GM12878 (cell line): ENCODE measurements around the gene MRPL22. TPM values are rescaled to one million over a fixed set of nuclear protein-coding genes. Genes with fewer than 3 reads are reported as not detected.
A peak's percentile ranks its signal among the peaks of the same experiment; 100 is the strongest.

ENCODE experiments used
- ATAC-seq: fragments of 200-7000 bp; cut with Tn5 transposase; 3 replicates; pipeline ENCODE4 v1.9.1; 2020; ENCODE audit warnings: mild to moderate bottlenecking, moderate library complexity
- BruUV-seq: library from RNA; stranded (reverse); fragments of 400-500 nt; replicated peaks from 2 replicates; lab custom pipeline; 2021; lab: Mats Ljungman, UMichigan
- CTCF ChIA-PET: fragments of 300-600 bp; sonication (Branson Sonifier 250); formaldehyde crosslinking; extraction: SDS; loops from one replicate; lab custom pipeline; 2021; ENCODE audit warnings: inconsistent platforms; lab: Yijun Ruan, JAX
- POLR2A ChIA-PET: fragments of 350-600 bp; formaldehyde crosslinking; extraction: SDS; loops from one replicate; lab custom pipeline; 2021; ENCODE audit warnings: inconsistent platforms; lab: Charles Lee
- RAD21 ChIA-PET: fragments of 300-600 bp; sonication (Branson Sonifier 250); formaldehyde crosslinking; loops from one replicate; lab custom pipeline; 2023; ENCODE audit warnings: antibody characterized with exemption; ENCODE audit not compliant: unreplicated experiment; lab: Charles Lee
- SMC1A ChIA-PET: fragments of 300-600 bp; sonication (Branson Sonifier 250); formaldehyde crosslinking; loops from one replicate; lab custom pipeline; 2023; ENCODE audit not compliant: unreplicated experiment, uncharacterized antibody; lab: Charles Lee
- DNase-seq: peaks from one replicate; pipeline ENCODE4 v3.0.0-alpha.2; 2011; ENCODE audit warnings: low read depth, low spot score
- FAIRE-seq: peaks from 3 replicates; lab custom pipeline; 2011; peaks lifted over from hg19 to GRCh38; lab: Jason Lieb, UNC
- H2AFZ ChIP-seq: 2 replicates; pipeline ENCODE4 v1.6.0; 2011; ENCODE audit warnings: low read depth, low read length, control low read depth; ENCODE audit not compliant: control insufficient read depth
- H3K27ac ChIP-seq: 2 replicates; pipeline ENCODE4 v1.5.1; 2011; ENCODE audit warnings: control low read depth; ENCODE audit not compliant: control insufficient read depth, insufficient read depth
- H3K27me3 ChIP-seq, 2 experiments: replicated peaks in 1 of 2; 2 replicates each; pipeline versions ENCODE4 v1.6.0 to v1.6.1; 2011; ENCODE audit warnings: low read length in 1 of 2; ENCODE audit not compliant: control insufficient read depth in 2 of 2, insufficient read depth in 2 of 2
- H3K36me3 ChIP-seq, 2 experiments: 2 replicates each; pipeline ENCODE4 v1.5.1; 2011; ENCODE audit warnings: low read length in 1 of 2; ENCODE audit not compliant: control insufficient read depth in 2 of 2, insufficient read depth in 2 of 2
- H3K4me1 ChIP-seq: 2 replicates; pipeline ENCODE4 v1.6.1; 2011; ENCODE audit warnings: mild to moderate bottlenecking, low read length, moderate library complexity, mixed read lengths; ENCODE audit not compliant: control insufficient read depth, insufficient read depth
- H3K4me2 ChIP-seq: 2 replicates; pipeline ENCODE4 v1.6.0; 2011; ENCODE audit warnings: control low read depth; ENCODE audit not compliant: control insufficient read depth, insufficient read depth
- H3K4me3 ChIP-seq: fragments of 200-600 bp; sonication (generic); 2 replicates; pipeline ENCODE4 v1.5.1; 2016
- H3K79me2 ChIP-seq: 2 replicates; pipeline ENCODE4 v1.6.0; 2011; ENCODE audit warnings: low read length; ENCODE audit not compliant: control insufficient read depth, insufficient read depth
- H3K9ac ChIP-seq: 2 replicates; pipeline ENCODE4 v1.8.0; 2011; ENCODE audit warnings: low read length, control low read depth, mixed read lengths; ENCODE audit not compliant: control insufficient read depth, insufficient read depth
- H3K9me3 ChIP-seq: replicated peaks from 3 replicates; pipeline ENCODE4 v1.5.1; 2011; ENCODE audit warnings: mild to moderate bottlenecking, low read length; ENCODE audit not compliant: control insufficient read depth, insufficient read depth
- H4K20me1 ChIP-seq: 2 replicates; pipeline ENCODE4 v1.6.0; 2011; ENCODE audit not compliant: control insufficient read depth, insufficient read depth
- CBX3 ChIP-seq: fragments of 200-600 bp; sonication (generic); IDR thresholded peaks from 2 replicates; pipeline ENCODE4 v1.6.1; 2016; ENCODE audit warnings: low read depth, borderline replicate concordance
- CHD1 ChIP-seq: IDR thresholded peaks from 2 replicates; pipeline ENCODE4 v1.6.1; 2012; ENCODE audit warnings: low read depth, low read length, improper control_type of control experiment
- CHD2 ChIP-seq: IDR thresholded peaks from 2 replicates; pipeline ENCODE4 v1.6.1; 2011; ENCODE audit warnings: low read depth, low read length, improper control_type of control experiment, borderline replicate concordance
- CHD4 ChIP-seq: fragments of 200-600 bp; sonication (generic); IDR thresholded peaks from 2 replicates; pipeline ENCODE4 v1.6.1; 2016; ENCODE audit warnings: mild to moderate bottlenecking
- GABPA ChIP-seq: IDR thresholded peaks from 2 replicates; pipeline ENCODE4 v1.6.1; 2014; ENCODE audit warnings: antibody characterized with exemption, low read depth, mild to moderate bottlenecking, inconsistent platforms
- IKZF1 ChIP-seq: fragments of 450-650 bp; conservative IDR thresholded peaks from 2 replicates; pipeline ENCODE4 v1.6.1; 2017; ENCODE audit warnings: antibody characterized with exemption, mild to moderate bottlenecking
- IKZF2 ChIP-seq, 2 experiments: fragments of 450-650 bp; IDR thresholded peaks; 2 replicates each; pipeline ENCODE4 v1.6.1; 2017; ENCODE audit warnings: mild to moderate bottlenecking in 2 of 2, moderate library complexity in 2 of 2
- MTA2 ChIP-seq: fragments of 450-650 bp; IDR thresholded peaks from 2 replicates; pipeline ENCODE4 v1.6.1; 2016; ENCODE audit warnings: low read depth, mild to moderate bottlenecking, moderate library complexity
- NRF1 ChIP-seq: conservative IDR thresholded peaks from 2 replicates; pipeline ENCODE4 v1.6.1; 2011; ENCODE audit warnings: mild to moderate bottlenecking, low read depth, low read length, improper control_type of control experiment
- PML ChIP-seq: IDR thresholded peaks from 2 replicates; pipeline ENCODE4 v1.6.1; 2012; ENCODE audit warnings: low read length, inconsistent platforms
- RAD21 ChIP-seq: IDR thresholded peaks from 2 replicates; pipeline ENCODE4 v1.6.1; 2011; ENCODE audit warnings: mild to moderate bottlenecking, low read depth, low read length, moderate library complexity; ENCODE audit not compliant: insufficient read depth
- SIN3A ChIP-seq: IDR thresholded peaks from 2 replicates; pipeline ENCODE4 v1.6.1; 2012; ENCODE audit warnings: low read depth, low read length, improper control_type of control experiment
- STAT3 ChIP-seq: IDR thresholded peaks from 2 replicates; pipeline ENCODE4 v1.6.1; 2011; ENCODE audit warnings: low read depth, low read length, improper control_type of control experiment
- ZNF274 ChIP-seq: IDR thresholded peaks from one replicate; pipeline ENCODE4 v1.8.0; 2011; ENCODE audit not compliant: insufficient read length, insufficient read depth
- WGBS: methylation state at CpG from one replicate; pipeline ENCODE4 v1.1.6; 2016; ENCODE audit warnings: low lambda C conversion rate; ENCODE audit not compliant: insufficient replicate concordance, insufficient coverage; ENCODE audit errors: missing lambda C conversion rate; 5-methylcytosine and 5-hydroxymethylcytosine counted together
- in situ Hi-C: fragments of 300-500 bp; cut with MboI; formaldehyde crosslinking; loops from 9 replicates; pipeline ENCODE4 v1.14.3; 2018; ENCODE audit warnings: mixed read lengths
- intact Hi-C: fragments of 100-400 bp; cut with micrococcal nuclease; formaldehyde crosslinking; loops from one replicate; pipeline ENCODE4 v1.14.2; 2022; ENCODE audit not compliant: unreplicated experiment
- polyA plus RNA-seq, 11 experiments: library from polyadenylated mRNA; depleted of rRNA in 4 of 11; unstranded in 6 of 11; stranded (reverse) in 5 of 11; fragments of >200 nt; fragmentation: Nextera tagmentation in 4 of 11; fragmentation: Illumina TruSeq in 1 of 11; extraction: Ambion mirVana in 4 of 11; extraction: Trizol in 1 of 11; gene quantifications; 1 replicate in 1 of 11; 2 replicates in 10 of 11; pipeline versions ENCODE4 v1.2.1 to v1.2.3, GENCODE V29; 2011 to 2016; ENCODE audit warnings: inconsistent platforms in 2 of 11, missing spikeins in 2 of 11, low read depth in 1 of 11
- total RNA-seq, 4 experiments: library from RNA; depleted of rRNA in 3 of 4; stranded (reverse); fragments of >200 nt in 3 of 4; fragmentation: Illumina TruSeq in 1 of 4; extraction: Trizol in 1 of 4; gene quantifications; 2 replicates each; pipeline versions ENCODE4 v1.2.1 to v1.2.3, GENCODE V29; 2013 to 2021
- TF ChIP-seq, protein P1 (sequence below): IDR thresholded peaks from 2 replicates; pipeline ENCODE4 v1.6.1; 2011; ENCODE audit warnings: mild to moderate bottlenecking, low read depth, low read length, moderate library complexity; ENCODE audit not compliant: insufficient replicate concordance

MRPL22 gene
- total and polyA plus RNA-seq, 10 of the 15 experiments (the other 5 are each of a cell fraction or from before 2014, with no cell fraction given) = 29.7 to 318 (median 93.4) TPM

DNA sequence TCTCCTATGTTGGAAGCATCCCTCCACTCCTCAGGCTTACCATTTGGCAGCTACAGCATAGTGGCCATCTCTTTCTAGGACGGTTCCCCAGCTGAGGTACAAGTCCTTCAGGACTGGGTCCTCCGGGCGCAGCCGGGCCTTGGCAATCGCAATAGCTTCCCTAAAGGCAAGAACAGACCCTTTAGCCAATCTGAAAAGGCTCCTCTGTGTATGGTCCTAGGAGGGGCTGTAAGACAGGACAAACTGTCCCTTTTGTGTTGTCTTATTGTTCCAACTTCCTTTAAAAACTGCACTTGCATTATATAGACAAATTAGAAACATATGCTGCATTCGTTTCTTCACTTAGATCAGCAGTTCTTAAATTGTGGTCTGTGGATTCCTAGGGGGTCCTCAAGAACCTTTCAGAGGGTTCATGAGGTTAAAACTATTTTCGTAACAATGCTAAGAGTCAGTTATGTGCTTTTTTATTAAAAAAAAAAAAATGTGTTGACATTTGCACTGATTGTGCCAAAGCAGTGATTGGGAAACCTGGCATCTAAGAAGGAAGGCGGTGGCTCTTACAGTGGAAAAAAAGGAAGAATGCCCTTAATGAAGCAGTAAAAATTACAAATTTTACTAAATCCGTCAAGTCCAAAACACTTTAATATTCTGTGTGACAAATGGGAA, 41.6 kb upstream of the MRPL22 start:
- ATAC-seq = no peak
- ChIA-PET POLR2A (no interaction called here), RAD21 (no interaction called here), CTCF (no interaction called here), SMC1A (no interaction called here)
- no peak for FAIRE-seq
- Histone ChIP-seq H4K20me1 (no peaks in the 10 kb centered on the region), H3K79me2 (no peaks in the 10 kb centered on the region), H3K27ac (no peak overlapping the region), H3K4me2 (no peak overlapping the region), H3K4me3 (no peak overlapping the region), H3K9ac (no peak overlapping the region), H3K36me3 (peaks cover 6 to 15% of the 10 kb centered on the region in 2 experiments), H3K4me1 (no peaks in the 10 kb centered on the region), H3K9me3 (no peaks in the 10 kb centered on the region), H2AFZ (no peak overlapping the region), H3K27me3 (no peaks in the 10 kb centered on the region)
- DNase-seq = no peak
- TSS peak; percentile 23 for BruUV-seq
- WGBS = 91% methylated on average over 9 of the region's 9 CpGs
- TF ChIP-seq, protein P1, sequence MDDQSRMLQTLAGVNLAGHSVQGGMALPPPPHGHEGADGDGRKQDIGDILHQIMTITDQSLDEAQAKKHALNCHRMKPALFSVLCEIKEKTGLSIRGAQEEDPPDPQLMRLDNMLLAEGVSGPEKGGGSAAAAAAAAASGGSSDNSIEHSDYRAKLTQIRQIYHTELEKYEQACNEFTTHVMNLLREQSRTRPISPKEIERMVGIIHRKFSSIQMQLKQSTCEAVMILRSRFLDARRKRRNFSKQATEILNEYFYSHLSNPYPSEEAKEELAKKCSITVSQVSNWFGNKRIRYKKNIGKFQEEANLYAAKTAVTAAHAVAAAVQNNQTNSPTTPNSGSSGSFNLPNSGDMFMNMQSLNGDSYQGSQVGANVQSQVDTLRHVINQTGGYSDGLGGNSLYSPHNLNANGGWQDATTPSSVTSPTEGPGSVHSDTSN = no peak
- TF ChIP-seq CHD4 (no peak), RAD21 (no peak), SIN3A (no peak), MTA2 (no peak), STAT3 (no peak), CHD1 (no peak), CBX3 (no peak), GABPA (no peak), CHD2 (no peak), IKZF2 (IDR thresholded peaks at IDR 0.05) (no peak), PML (no peak), NRF1 (no peak), ZNF274 (no peak), IKZF1 (no peak)
- intact Hi-C loops = no loop called here
- in situ Hi-C loops = no loop called here
